ENCODE measurements around the gene CHPF2. TPM values are rescaled to one million over a fixed set of nuclear protein-coding genes. Genes with fewer than 3 reads are reported as not detected.

CHPF2 gene
- total RNA-seq, 8 experiments from 2014 or later: 11.3 to 57.9 (median 30.9) TPM

- in situ Hi-C loops (cut with MboI; ENCODE audit: low pct_unique_long_range_greater_than_20kb in 2 of 9, low sequenced_read_pairs in 9 of 9, unreplicated experiment in 9 of 9): no loop called here
- Histone ChIP-seq H3K27ac (no peak overlapping the region), H3K4me3 (no peak overlapping the region), H3K4me1 (replicated peaks in 1 of 2) (peaks cover 80 to 82% of the 10 kb centered on the region in 2 donors)
- WGBS, 10 experiments: 0 to 80% (median 34%) methylated on average over 1 to 5 of the region's 13 CpGs; no CpG with 5 or more reads in 5 of the 10 experiments
- no peak for ATAC-seq (replicated peaks in 6 of 8)
These were observed 14.0 kb downstream of the CHPF2 start for GRCh38 chr7:151246102-151246850.

- Histone ChIP-seq H3K4me3 (peak overlapping the region in 4 of 5 donors; percentile 38 to 62 (median 48)), H3K4me1 (replicated peaks in 1 of 2) (peaks cover 82 to 84% of the 10 kb centered on the region in 2 donors), H3K27ac (peak overlapping the region in 1 of 2 donors; percentile 88)
- in situ Hi-C loops (cut with MboI; ENCODE audit: low pct_unique_long_range_greater_than_20kb in 2 of 9, low sequenced_read_pairs in 9 of 9, unreplicated experiment in 9 of 9): no loop called here
- no peak for ATAC-seq (replicated peaks in 6 of 8)
- WGBS, 10 experiments: 17% methylated on average over 1 of the region's 4 CpGs; no CpG with 5 or more reads in 9 of the 10 experiments
These were observed 14.7 kb downstream of the CHPF2 start for GRCh38 chr7:151246851-151247580.

- ATAC-seq (replicated peaks in 6 of 8): peak in 4 of 8 experiments; percentile 1 to 28 (median 20)
- in situ Hi-C loops (cut with MboI; ENCODE audit: low pct_unique_long_range_greater_than_20kb in 2 of 9, low sequenced_read_pairs in 9 of 9, unreplicated experiment in 9 of 9): no loop called here
- Histone ChIP-seq H3K27ac (peak overlapping the region; percentile 18 to 88), H3K4me3 (peak overlapping the region; percentile 35 to 62 (median 46)), H3K4me1 (replicated peaks in 1 of 2) (peaks cover 81 to 83% of the 10 kb centered on the region in 2 donors)
- WGBS, 10 experiments: no CpG with 5 or more reads among the region's 29 CpGs
These were observed 15.5 kb downstream of the CHPF2 start for GRCh38 chr7:151247611-151248345.

GRCh38 chr7:151248346-151249033 lies 16.2 kb downstream of the CHPF2 start, which contains the start of gene SMARCD3:
TSS of gene SMARCD3 (minus strand) at chr7:151248694. CDS start at chr7:151248562, 132 bp downstream.
- Histone ChIP-seq H3K4me1 (replicated peaks in 1 of 2) (peaks cover 81 to 83% of the 10 kb centered on the region in 2 donors), H3K27ac (peak within 1 kb of the TSS; percentile 18 to 88), H3K4me3 (peak within 1 kb of the TSS; percentile 35 to 62 (median 46))
- in situ Hi-C loops (cut with MboI; ENCODE audit: low pct_unique_long_range_greater_than_20kb in 2 of 9, low sequenced_read_pairs in 9 of 9, unreplicated experiment in 9 of 9): no loop called here
- ATAC-seq (replicated peaks in 6 of 8): peak; percentile 13 to 39 (median 30)
- 0% methylated on average over 3 of the region's 71 CpGs; no CpG with 5 or more reads in 9 of the 10 experiments for WGBS, 10 experiments

- peak; percentile 1 to 58 (median 6) for ATAC-seq (replicated peaks in 6 of 8)
- in situ Hi-C loops (cut with MboI; ENCODE audit: low pct_unique_long_range_greater_than_20kb in 2 of 9, low sequenced_read_pairs in 9 of 9, unreplicated experiment in 9 of 9): no loop called here
- Histone ChIP-seq H3K4me1 (replicated peaks in 1 of 2) (peaks cover 76% of the 10 kb centered on the region in 2 donors), H3K27ac (peak overlapping the region; percentile 15 to 88), H3K4me3 (peak overlapping the region; percentile 35 to 62 (median 46))
- WGBS, 10 experiments: 0 to 90% (median 4%) methylated on average over 1 to 21 of the region's 45 CpGs; no CpG with 5 or more reads in 4 of the 10 experiments
These were observed 16.9 kb downstream of the CHPF2 start for GRCh38 chr7:151249034-151249731.

GRCh38 chr7:151249732-151250072 lies 17.4 kb downstream of the CHPF2 start:
- Histone ChIP-seq H3K4me3 (peak overlapping the region in 2 of 5 donors; percentile 51 to 62), H3K27ac (no peak overlapping the region), H3K4me1 (replicated peaks in 1 of 2) (peaks cover 71 to 73% of the 10 kb centered on the region in 2 donors)
- WGBS, 10 experiments: 0% methylated on average over 2 of the region's 5 CpGs; no CpG with 5 or more reads in 9 of the 10 experiments
- in situ Hi-C loops (cut with MboI; ENCODE audit: low pct_unique_long_range_greater_than_20kb in 2 of 9, low sequenced_read_pairs in 9 of 9, unreplicated experiment in 9 of 9): no loop called here
- no peak for ATAC-seq (replicated peaks in 6 of 8)

GRCh38 chr7:151250181-151251132 lies 18.2 kb downstream of the CHPF2 start:
- H3K4me3 ChIP-seq: peak overlapping the region in 3 of 5 donors; percentile 43 to 64 (median 62)
- WGBS, 10 experiments: 53 to 100% (median 84%) methylated on average over 1 to 3 of the region's 7 CpGs; no CpG with 5 or more reads in 1 of the 10 experiments
- H3K27ac ChIP-seq: peak overlapping the region; percentile 90
- in situ Hi-C loops (cut with MboI; ENCODE audit: low pct_unique_long_range_greater_than_20kb in 2 of 9, low sequenced_read_pairs in 9 of 9, unreplicated experiment in 9 of 9): no loop called here
- ATAC-seq (replicated peaks in 6 of 8): no peak
- H3K4me1 ChIP-seq (replicated peaks in 1 of 2): peaks cover 64 to 66% of the 10 kb centered on the region in 2 donors

- in situ Hi-C loops (cut with MboI; ENCODE audit: low pct_unique_long_range_greater_than_20kb in 2 of 9, low sequenced_read_pairs in 9 of 9, unreplicated experiment in 9 of 9): no loop called here
- H3K4me1 ChIP-seq (replicated peaks in 1 of 2): peaks cover 55 to 57% of the 10 kb centered on the region in 2 donors
- no peak for ATAC-seq (replicated peaks in 6 of 8)
- peak overlapping the region; percentile 36 to 64 (median 43) for H3K4me3 ChIP-seq
- WGBS, 10 experiments: 0 to 20% methylated on average over 1 to 2 of the region's 19 CpGs; no CpG with 5 or more reads in 8 of the 10 experiments
- H3K27ac ChIP-seq: peak overlapping the region; percentile 90
These were observed 19.0 kb downstream of the CHPF2 start for GRCh38 chr7:151251328-151251688.

- H3K4me3 ChIP-seq: peak overlapping the region; percentile 36 to 64 (median 43)
- H3K27ac ChIP-seq: peak overlapping the region; percentile 90
- 0 to 16% (median 2%) methylated on average over 1 to 7 of the region's 79 CpGs; no CpG with 5 or more reads in 4 of the 10 experiments for WGBS, 10 experiments
- peaks cover 49 to 51% of the 10 kb centered on the region in 2 donors for H3K4me1 ChIP-seq (replicated peaks in 1 of 2)
- in situ Hi-C loops (cut with MboI; ENCODE audit: low pct_unique_long_range_greater_than_20kb in 2 of 9, low sequenced_read_pairs in 9 of 9, unreplicated experiment in 9 of 9): no loop called here
- ATAC-seq (replicated peaks in 6 of 8): peak; percentile 57 to 77 (median 70)
These were observed 19.6 kb downstream of the CHPF2 start for GRCh38 chr7:151251689-151252560.

- peaks cover 43 to 45% of the 10 kb centered on the region in 2 donors for H3K4me1 ChIP-seq (replicated peaks in 1 of 2)
- no peak for ATAC-seq (replicated peaks in 6 of 8)
- peak overlapping the region; percentile 36 to 64 (median 43) for H3K4me3 ChIP-seq
- WGBS, 10 experiments: 6 to 100% (median 45%) methylated on average over 1 to 6 of the region's 9 CpGs; no CpG with 5 or more reads in 5 of the 10 experiments
- peak overlapping the region; percentile 90 for H3K27ac ChIP-seq
- in situ Hi-C loops (cut with MboI; ENCODE audit: low pct_unique_long_range_greater_than_20kb in 2 of 9, low sequenced_read_pairs in 9 of 9, unreplicated experiment in 9 of 9): no loop called here
These were observed 20.2 kb downstream of the CHPF2 start for GRCh38 chr7:151252561-151252835.
